Prostate gland (tissue), 2 donors: ENCODE measurements around the gene BGLAP.

Source experiments
- CTCF ChIP-seq, 4 experiments: fragments of 200-600 bp in 2 of 4; fragments of 450-650 bp in 2 of 4; sonication (generic) in 2 of 4; IDR thresholded peaks; 1 replicate in 3 of 4; 2 replicates in 1 of 4; pipeline ENCODE4 v1.5.1; 2016 to 2019; ENCODE audit warnings: antibody characterized with exemption in 4 of 4, mild to moderate bottlenecking in 2 of 4, moderate library complexity in 2 of 4
- POLR2A ChIP-seq: fragments of 450-650 bp; IDR thresholded peaks from one replicate; pipeline ENCODE4 v1.6.1; 2016; ENCODE audit warnings: antibody characterized with exemption, mild to moderate bottlenecking
- POLR2AphosphoS5 ChIP-seq: sonication (generic); formaldehyde crosslinking; IDR thresholded peaks from one replicate; pipeline ENCODE4 v1.6.1; 2017; ENCODE audit warnings: antibody characterized with exemption

GRCh38 chr1:156225677-156226014 is 16.3 kb upstream of the BGLAP start:
- no peak for TF ChIP-seq CTCF (IDR thresholded peaks at IDR 0.05)
- TF ChIP-seq POLR2AphosphoS5 = no peak
- no peak for TF ChIP-seq POLR2A
